Measurements from ENCODE around the gene COX10.
"Not testable (repeated sequence)": the region's sequence is repeated elsewhere in the genome, so short reads cannot be mapped to it uniquely, and the experiment has no call there.

The COX10 gene

DNA sequence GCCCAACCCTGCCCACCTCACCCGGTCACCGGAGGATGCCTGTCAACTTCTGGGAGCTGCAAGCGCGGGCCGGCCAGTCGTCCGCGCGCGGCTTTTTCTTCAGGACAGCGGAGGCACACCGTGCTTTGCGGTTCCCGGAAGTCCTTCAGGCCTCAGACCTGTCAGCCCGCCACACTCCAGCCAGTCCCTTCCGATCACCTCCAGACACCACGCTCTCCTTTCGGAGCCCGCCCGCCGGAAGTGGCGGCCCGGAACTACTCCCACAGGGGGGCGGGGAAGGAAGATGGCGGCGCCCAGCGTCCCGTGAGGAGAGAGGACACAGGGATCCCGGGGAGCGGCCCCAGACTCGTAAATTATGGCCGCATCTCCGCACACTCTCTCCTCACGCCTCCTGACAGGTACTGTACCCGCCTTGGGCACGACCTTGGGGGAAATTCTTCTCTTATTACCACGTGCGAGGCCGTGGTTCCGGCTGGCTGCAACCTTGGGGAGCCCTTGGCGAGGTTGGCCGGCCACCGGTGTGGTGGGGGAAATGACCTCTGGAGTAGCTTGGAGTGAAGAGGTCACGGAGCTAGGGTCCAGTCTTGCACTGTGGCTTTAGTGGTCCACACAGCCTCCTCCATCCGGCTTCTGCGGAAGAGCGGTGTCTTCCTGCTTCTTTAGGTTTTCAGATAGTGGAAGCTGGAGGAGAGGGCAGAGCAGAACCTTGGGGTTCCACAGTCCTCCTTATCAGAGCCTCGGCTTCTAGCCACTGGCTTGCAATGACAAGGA lies at the start of gene COX10:
Gene COX10 (plus strand): TSS at position 254 of the 771 bp plus-strand sequence. CDS start 102 bp downstream, at position 356.
- peak; percentile 78 for DNase-seq (ENCODE audit: low read depth)

DNA sequence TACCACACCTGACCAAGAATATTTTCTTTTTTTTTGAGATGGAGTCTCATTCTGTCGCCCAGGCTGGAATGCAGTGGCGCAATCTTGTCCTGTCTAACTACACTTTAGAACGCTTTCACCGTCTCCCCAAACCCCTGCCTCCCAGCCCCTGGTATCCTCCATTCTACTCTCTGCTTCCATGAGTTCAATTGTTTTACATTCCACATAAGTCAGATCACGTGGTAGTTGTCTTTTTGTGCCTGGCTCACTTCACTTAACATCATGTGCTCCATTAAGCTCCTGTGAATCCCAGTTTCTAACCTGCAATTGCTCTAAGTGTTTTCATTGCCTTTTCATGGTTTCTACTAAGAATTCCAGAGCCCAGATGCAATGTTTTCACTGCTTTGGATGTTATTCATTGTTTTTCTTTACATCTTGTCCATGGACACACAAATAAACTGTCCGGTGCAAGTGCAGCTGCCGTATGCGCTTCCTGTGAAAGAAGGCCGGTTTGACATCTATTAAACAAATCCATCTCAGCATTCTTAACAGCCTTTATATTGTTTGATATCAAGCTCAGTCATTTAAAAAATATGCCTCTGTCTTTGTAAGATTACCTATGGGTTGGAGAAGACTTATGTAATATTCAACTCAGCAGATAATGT lies 47.5 kb upstream of the COX10 start:
- not testable (repeated sequence) for DNase-seq (ENCODE audit: low read depth)

DNA sequence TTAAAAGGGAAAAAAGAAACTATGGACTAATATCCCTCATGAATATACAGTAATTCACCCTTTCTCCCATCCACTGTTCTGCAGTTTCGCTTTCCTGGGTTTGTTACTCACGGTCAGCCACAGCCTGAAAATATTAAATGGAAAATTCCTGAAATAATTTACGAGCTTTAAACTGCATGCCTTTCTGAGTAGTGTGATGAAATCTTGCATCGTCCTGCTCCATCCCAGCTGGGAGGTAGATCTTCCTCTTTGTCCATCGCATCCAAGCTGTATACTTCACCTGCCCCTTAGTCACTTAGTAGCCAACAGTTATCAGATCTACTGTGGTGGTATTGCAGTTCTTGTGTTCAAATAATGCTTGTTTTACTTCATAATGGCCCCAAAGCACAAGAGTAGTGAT lies 39.5 kb upstream of the COX10 start:
- DNase-seq (ENCODE audit: low read depth), result not testable (repeated sequence)

DNA sequence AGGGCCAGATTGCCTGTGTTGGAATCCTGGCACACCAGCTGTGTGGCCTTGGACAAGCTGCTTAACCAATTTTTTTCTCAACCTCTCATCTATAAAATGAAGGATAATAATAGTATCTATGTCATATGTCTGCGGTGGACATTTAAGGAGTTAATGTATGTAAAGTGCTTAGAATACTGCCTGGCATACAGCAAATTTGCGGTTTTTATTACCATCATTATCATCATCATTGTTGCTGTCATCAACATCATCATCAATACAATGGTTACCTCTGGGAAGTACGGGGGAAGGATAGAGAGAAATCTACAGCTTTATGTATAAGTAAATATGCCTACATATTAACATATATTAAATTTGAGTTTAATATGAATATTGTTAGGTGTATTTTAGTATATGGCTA lies 37.1 kb upstream of the COX10 start:
- DNase-seq (ENCODE audit: low read depth), result no peak

DNA sequence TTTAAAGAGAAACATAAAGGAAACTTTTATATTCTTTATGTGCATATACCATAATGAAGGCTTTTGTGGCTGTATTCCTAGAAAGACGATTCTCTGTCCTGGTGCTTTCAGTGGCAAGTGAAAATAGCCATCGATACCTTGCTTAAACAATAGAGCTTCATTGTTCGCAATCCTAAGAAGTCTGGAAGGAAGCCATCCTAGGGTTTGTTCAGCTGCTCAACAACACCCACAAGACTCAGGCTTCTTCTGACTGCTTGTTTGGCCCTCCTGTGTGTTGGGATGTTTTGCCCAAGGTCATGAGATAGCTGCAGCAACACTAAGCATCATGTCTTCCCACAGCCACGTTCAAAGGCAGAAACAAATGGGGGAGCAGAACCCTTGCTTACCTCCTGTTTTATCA lies 36.1 kb upstream of the COX10 start:
- DNase-seq (ENCODE audit: low read depth), result no peak

DNA sequence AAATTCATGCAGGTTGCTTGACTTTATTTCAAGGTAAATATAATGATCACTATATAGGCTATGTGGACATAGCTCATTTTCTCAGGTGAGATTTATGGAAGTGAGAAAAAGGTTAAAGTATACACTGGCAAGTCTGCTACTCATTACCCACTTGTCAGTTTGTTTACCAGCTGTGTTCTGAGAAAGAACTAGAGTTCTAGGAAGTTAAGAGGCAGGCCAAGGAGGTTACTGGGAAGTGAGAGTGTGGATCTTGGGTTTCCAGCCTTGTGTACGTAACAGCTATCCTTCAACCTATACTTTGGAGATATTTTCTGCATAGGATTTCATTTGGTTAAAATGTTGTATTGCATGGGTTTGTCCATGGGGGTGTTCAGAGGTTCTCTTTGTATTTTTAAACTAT lies 31.9 kb upstream of the COX10 start:
- no peak for DNase-seq (ENCODE audit: low read depth)

DNA sequence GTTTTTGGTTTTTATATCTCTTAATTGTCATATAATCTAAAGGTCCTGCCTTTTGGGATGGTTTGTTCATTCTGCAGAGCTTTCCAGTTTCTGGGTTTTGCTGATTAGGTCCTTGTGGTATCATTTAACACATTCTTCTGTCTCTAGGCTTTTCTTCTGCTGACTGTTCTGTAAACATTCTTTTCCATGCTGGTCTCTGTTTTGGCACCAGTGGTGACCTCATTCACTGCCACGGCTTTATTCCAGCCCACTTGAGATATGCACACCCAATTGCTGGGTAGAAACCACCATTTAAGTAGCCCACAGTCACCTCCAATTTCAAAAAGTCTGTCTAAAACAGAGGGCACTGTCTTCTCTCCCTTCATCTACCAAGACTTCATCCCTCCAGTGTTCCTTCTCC lies 31.1 kb upstream of the COX10 start:
- no peak for DNase-seq (ENCODE audit: low read depth)

DNA sequence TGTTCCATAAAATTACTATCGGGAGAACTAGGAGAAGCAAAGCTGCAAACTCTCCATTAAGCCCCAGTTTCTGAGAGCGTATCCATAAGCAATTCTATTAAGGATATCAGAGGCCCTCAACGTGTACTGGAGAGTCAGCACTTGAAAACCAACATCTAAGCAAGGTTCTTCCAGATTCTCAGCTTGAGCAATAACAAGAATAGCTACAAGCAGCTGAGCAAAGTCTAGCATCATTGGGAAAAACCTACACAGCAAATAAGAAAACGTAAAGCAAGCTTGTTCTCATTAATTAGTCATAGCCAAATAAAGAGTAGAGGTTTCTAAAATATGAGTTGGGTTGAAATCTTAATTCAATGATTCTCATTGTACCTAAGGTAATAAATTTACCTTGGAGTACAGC lies 26.9 kb upstream of the COX10 start:
- DNase-seq (ENCODE audit: low read depth), result no peak

DNA sequence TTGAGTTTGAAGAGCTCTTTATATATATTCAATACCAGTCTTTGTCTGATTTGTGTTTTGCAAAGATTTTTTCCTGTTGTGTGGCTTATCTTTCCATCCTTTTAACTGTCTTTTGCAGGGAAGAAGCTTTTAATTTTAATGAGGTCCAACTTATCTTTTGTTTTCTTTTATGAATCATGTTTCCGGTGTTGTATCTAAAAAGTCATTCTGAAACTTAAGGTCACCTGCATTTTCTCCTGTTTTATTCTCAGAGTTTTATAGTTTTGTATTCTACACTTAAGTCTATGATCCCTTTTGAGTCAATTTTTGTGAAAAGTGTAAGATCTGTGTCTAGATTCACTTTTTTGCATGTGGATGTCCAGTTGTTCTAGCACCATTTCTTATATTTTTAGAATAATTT lies 24.6 kb upstream of the COX10 start:
- DNase-seq (ENCODE audit: low read depth), result no peak

DNA sequence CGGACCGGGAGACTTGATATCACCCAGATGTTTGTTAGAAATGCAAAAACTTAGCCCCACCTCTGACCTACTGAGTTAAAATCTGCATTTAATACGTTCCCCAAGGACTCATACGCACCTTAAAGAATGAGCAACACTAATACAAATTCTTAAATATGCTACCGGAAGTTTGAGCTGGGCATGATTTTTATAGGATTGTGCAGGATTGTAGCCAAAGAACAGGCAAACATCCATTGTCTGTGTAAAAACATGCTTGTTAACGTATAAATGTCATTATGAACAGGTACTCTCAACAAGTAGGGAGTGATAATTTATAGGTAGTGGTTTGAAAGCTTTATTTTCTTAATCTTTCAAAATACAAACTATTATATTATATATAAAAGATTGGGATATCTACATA lies 22.3 kb upstream of the COX10 start:
- DNase-seq (ENCODE audit: low read depth), result no peak

DNA sequence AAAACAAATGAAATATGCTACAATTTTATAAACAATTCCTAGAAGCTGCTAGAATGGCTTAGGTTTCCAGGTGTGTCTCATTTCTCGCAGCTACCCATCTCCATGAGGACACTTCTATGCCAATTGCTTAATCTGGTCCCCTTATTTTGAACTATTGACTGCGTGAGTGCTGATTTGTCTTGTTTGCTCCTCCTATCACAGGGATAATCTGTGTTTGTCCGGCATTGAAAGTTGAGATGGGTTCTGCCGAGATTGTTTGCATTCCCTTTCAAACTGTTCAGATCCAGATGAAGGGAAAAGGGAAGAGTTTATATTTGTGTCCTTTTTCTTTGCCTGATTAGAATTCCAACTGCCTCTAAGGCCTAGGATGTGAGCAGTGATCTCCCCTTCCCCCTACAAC lies 21.7 kb upstream of the COX10 start:
- no peak for DNase-seq (ENCODE audit: low read depth)

DNA sequence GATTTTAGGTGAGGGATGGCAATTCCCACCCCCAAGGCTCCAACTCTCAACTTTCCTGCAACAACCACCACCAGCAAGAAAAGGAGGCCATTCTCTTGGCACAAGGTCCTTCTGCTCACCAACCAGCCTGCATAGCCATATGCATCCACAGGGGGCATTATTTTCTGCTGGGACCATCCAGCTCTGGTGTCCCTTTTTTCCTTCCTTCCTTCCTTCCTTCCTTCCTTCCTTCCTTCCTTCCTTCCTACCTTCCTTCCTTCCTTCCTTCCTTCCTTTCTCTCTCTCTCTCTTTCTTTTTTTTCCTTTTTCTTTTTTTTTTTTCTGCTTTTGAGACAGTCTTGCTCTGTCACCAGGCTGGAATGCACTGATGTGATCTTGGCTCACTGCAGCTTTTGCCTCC lies 21.1 kb upstream of the COX10 start:
- DNase-seq (ENCODE audit: low read depth), result no peak

DNA sequence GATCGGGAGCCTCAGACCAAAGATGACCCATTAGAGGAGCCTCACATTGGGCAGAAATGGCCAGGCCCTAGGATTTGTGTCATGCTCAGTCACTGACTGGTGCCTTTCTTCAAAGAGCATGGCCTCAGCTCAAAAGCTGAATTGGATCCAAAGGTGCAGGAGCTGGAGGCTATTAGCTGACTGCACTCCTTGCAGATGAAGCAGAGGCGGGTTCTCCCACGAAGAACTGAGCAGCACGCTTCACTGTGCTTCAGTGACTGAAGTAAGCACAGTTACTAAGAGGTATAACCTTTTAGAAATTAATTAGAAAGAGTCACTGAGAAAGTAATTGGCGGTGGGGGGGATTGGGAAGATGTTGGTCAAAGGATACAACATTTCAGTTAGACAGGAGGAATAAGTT lies 18.7 kb upstream of the COX10 start:
- no peak for DNase-seq (ENCODE audit: low read depth)

DNA sequence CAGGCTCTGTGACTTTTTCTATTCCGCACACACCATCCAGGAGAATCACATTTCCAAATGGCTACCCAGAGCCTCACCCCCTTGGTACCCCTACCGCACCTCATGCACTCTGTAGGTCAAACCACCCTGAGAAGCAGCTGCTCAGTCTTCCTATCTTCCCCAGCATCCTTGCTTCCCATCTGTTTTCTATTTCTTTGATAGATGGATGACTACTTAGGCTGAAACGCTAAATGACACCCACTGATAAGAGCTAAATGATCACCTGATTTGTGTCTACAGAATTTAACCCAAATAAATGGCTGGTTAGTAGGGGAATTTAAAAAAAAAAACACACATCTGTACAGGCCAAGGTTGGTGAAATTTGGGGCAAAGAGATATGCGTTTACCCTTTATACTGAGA lies 17.6 kb upstream of the COX10 start:
- DNase-seq (ENCODE audit: low read depth), result no peak

DNA sequence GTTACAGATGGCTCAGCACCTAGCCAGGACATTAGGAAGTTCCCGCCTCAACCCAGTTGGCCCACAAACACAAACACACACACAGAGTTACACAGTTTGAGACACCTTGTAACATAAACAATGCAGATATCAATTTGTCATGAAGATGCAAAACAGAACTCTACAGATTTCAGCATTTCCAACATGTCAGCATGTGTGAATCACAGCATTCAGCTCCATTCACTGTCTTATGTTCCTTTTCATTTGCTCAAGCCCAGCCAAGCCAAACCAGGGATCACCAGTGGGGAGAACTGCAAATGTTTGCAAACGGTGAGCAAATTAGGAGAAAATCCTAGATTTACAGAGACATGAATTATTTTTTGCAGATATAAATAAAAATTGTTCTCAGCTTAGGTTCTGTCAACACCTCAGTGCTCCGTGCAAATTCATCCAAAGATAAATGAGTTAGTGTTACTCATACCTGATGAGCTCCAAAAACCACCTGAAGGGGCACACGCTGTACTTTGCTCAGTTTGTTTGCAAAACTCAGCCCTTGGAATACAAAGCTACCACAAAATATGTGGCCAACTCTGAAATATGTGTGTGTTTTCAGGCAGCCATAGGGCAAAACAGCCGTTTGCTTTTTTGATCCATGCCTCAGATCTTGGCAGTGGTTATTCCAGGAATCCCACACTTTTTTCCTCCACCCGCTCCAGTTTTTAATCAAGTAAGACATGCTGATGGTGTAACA lies 16.3 kb upstream of the COX10 start:
- DNase-seq (ENCODE audit: low read depth), result no peak

DNA sequence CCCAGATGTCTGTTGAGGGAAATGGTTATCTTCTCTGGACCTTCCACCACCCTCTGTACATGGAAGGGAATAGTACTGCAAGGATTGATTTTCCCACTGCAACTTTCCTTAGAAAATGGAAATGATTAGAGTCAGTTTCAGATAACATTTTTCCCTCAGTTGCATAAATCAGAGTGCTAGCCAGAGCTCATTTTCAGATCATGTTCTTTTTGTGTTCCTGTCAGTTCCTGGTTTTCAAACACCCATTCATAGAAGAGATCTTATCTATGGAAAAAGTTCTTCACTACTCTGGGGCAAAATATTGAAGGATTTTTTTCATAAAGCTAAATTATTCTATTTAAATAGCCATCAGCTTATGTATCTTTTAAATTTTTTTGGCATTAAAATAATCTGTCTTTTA lies 11.7 kb upstream of the COX10 start:
- DNase-seq (ENCODE audit: low read depth), result no peak

DNA sequence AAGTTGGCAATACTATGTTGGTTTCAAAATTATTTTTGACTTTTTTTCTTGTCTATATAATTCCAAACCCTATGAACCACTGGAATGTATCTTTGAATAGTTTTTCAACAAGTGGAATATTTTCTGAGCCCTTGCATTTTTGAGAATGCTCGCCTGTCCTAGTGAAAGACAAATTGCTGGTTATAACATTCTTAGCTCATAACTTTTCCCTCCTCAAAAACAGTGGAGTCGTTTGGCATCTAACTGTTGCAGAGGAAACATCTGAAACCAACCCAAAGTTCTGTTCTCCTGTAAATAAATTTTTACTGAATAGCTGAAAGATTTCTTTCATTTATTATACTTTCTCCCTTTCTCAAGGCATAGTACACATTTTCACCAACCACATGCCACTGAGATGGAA lies 11.3 kb upstream of the COX10 start:
- no peak for DNase-seq (ENCODE audit: low read depth)

DNA sequence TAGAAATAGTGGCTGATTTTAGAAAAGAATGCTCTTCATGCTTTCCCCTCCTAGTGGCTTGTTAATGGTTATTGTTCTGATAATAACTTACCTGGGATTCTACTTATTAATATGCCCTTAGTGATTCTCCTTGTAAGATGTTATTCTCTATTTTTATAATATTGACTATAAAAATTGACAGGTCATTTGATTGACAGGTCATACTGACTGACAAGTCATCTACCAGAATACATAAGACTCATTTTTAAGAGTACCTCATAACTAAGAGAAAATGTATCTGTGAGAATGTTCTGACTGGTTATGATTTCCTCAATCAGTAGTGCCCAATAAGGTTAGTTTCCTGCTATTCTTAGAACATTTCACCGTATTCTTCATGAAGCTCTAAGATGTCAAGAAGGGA lies 8.6 kb upstream of the COX10 start:
- DNase-seq (ENCODE audit: low read depth), result no peak

DNA sequence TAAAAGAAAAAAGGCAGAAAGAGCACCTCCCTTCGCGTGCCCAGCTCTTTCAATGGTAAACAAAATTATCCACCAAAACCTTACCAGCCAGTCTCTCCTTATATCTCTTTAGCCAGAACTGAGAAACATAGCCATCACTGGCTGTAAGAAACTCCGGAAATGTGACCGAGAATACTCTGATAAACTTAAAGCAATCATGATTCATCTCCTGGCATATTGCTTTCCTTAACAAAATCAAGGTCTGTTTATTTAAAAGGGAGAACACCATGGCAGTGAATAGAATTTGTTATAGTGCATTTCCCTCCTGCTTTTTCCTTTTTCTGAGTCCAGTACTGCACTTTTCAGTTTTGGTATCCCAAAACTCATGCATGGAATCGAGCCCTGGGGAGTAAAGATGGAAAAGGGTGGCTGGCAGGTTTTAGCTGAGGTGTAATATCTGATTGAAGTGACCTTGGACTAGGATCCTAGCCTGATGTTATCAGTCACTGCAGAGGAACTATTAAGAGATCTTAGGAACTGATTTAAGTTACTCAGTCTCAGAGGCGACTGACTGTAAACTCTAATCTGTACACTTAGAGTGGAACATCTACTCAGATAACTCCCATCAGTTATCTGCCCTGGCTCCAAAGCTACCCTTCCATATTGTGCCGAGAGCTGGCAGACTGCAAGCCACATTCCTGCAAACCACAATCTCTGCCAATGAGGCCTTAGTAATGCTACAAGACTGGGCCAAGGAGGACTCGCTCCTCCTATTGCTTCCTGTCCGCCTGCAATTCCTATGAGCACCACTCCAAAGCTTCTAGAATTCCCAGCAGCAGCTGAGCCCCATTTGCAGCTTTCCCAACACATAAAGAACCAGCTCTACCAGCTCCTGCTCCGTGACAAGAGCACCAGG lies 7.4 kb upstream of the COX10 start:
- DNase-seq (ENCODE audit: low read depth), result no peak

DNA sequence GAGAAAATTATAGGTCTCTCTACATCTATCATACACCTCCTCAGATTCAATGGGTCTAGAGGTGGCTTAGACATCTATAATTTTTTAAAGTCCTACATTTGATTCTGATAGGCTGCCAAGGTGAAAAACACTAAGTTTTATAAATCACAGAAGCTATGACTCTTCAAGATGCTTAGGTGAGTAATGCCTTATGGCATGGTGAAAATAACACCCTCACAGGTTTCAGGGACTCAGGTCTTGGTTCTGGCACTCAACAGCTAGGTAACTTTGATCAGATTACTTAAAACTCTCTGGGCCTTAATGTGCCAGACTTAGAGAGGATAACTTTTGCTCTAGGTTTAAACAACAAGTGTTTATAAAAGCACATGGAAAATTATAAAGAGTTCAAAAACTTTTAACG lies 2.0 kb upstream of the COX10 start:
- DNase-seq (ENCODE audit: low read depth), result no peak

DNA sequence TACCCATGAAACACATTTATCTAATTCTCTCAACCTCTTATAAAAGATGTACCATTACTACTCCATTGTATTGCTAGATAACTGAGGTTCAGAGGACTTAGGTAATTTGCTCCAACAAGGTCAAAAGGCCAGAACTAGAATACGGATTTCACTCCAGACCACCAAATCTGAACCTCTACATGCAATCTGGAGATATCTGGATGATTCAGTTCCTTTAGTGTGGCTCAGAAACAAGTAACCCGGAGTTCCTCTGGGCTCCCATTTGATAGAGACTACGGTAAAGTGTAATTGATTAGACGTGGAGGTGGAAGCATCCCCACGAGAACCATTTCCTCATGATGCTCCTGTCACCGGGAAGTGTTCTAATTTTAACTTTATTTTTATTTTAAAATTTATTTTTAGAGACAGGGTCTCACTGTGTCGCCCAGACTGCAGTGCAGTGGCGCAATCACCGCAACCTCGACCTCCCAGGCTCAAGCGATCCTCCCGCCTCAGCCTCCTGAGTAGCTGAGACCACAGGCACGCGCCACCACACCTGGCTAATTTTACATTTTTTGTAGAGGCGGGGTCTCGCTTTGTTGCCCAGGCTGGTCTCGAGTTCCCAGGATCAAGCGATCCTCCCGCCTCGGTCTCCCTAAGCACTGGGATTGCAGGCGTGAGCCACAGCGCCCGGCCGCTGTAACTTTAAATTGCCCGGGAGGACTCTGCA lies 608 bp upstream of the COX10 start:
- DNase-seq (ENCODE audit: low read depth), result no peak

Measured in stimulated activated CD8-positive, alpha-beta memory T cell treated with anti-CD3 and anti-CD28 coated beads, Interleukin-15, amount 100 ng/mL, for 1 hour (primary cell).